ENCODE measurements around the gene CETP.

DNA sequence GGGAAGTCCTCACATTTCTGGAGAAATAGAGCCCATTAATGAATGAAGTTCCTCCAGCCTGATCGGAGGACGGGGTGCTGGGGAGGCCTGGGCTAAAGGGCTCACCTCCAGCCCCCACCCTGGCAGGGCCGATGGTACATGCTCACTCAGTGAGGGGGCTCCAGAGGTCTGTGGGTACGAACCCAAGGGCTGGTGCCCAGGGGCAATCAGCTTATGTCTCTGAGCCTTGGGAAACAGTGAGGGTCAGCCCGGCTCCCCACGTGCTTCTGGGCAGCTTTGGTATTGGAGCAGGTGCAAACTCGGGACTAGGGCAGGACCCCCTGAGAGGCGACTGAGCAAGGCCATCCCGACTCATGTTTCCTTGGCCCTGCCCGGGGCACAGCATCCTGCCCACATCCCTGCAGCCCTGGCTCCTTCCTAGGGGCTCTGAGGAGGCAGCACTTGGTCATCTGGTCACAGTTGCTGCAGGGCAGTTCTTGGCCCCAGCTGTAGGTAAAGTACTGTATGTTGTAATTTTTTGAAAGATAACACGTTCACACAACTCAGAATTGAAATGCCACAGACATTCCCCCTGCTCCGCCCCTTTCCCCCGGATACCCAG, 969 bp upstream of the CETP start:
- TF ChIP-seq, protein P1, sequence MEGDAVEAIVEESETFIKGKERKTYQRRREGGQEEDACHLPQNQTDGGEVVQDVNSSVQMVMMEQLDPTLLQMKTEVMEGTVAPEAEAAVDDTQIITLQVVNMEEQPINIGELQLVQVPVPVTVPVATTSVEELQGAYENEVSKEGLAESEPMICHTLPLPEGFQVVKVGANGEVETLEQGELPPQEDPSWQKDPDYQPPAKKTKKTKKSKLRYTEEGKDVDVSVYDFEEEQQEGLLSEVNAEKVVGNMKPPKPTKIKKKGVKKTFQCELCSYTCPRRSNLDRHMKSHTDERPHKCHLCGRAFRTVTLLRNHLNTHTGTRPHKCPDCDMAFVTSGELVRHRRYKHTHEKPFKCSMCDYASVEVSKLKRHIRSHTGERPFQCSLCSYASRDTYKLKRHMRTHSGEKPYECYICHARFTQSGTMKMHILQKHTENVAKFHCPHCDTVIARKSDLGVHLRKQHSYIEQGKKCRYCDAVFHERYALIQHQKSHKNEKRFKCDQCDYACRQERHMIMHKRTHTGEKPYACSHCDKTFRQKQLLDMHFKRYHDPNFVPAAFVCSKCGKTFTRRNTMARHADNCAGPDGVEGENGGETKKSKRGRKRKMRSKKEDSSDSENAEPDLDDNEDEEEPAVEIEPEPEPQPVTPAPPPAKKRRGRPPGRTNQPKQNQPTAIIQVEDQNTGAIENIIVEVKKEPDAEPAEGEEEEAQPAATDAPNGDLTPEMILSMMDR (IDR thresholded peaks at IDR 0.05): no peak
- no peak for TF ChIP-seq POLR2A (IDR thresholded peaks at IDR 0.05)

All from esophagus squamous epithelium (tissue), 4 donors.